HG03196 (cell line): ENCODE results near the gene GNB5.

Experiments used
- ATAC-seq: cut with Tn5 transposase; IDR thresholded peaks from one replicate; pipeline ENCODE4 v1.9.1; 2021; ENCODE audit not compliant: unreplicated experiment

GNB5 gene

GRCh38 chr15:52071570-52071969, 119.6 kb downstream of the GNB5 start:
- no peak for ATAC-seq

DNA sequence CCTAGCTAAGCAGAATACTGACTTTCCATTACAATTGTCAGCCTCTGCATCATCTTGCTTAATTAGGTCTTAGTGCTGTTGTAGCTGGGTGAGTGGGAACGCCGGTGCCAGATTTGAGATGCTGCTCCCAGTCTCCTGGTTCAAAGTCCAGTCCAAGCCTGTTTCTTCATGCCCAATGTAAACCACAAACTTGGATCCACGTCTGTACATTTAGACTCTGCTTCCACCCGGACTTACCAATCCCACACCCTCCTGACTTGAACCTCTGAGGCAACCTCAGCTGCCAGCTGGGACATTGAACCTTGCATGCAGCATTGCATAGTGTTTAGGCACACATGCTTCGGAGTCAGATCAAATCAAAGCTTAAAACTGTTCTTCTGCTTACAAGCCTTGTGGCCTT, 121.6 kb downstream of the GNB5 start:
- no peak for ATAC-seq

DNA sequence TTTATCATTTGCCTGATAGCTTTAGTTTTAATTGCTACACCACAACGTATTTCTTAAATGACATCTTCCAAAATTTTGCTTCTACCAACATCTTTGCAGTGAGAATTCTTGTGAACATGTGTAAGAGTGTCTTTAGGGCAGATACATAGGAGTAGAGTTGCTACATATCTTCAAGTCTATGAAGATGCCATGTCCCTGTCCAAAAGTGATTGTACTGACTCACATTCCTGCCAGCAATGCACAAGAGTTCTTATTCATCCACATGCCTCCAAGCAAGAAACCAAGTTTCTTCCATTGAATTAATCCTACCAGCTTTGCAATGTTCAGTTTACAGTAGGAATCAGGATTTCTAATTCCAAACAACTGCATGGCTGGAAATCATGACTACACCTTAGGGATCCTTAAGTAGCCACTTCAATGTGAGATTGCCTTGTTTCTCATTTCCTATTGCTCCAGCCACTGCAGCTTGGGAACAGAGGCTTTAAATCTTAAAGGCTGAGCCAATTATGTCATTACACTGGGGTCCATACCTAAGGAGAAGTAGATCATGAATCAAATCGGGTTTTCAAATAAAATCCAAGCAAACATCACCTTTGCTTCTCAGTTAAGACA, 123.1 kb downstream of the GNB5 start:
- no peak for ATAC-seq

DNA sequence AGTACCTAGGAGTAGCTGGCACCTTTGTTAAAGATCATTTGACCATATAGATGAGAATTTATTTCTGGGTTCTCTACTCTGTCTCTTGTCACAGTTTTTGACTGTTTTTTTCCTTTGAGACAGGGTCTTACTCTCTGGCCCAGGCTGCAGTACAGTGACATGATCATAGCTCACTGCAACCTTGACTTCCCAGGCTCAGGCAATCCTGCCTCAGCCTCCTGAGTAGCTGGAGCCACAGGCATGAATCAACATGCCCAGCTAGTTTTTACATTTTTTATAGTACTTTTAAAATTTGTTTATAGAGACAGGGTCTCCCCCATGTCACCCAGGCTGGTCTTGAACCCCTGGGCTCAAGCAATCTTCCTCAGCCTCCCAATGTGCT, 123.7 kb downstream of the GNB5 start:
- ATAC-seq, result no peak

DNA sequence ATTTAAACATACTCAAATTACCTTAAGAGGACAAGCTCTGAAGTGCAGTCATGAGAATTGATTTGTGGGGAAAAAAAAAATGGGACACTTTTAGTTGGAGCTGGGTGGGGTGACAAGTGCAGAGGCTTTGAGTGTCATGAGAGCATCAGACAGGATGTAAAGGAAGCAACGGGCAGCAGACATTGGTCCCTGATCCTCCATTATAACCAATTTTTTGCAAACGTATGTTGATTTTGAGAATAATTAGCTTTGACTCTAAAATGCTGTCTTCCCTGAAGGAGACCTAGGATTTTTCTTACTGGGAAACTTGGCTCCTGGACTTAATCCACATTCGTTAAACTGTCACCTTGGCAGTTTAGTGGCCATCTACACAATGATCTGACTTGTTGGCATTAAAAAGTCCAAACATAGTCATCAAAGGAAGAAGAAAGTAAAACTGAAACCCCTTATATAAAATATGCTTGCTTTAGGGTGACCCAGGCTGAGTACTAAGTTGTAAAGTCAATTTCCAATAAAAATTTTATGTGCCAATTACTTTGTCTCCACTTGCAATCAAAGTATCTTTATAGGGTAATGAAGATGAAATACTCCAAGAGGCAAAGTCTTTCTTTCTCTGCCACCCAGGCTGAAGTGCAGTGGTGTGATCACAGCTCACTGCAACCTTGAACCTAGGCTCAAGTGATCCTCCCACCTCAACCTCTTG, 124.2 kb downstream of the GNB5 start:
- ATAC-seq, result no peak
